IMR-90 (cell line): Measurements from ENCODE around the gene EHBP1. TPM values are rescaled to one million over a fixed set of nuclear protein-coding genes. Genes with fewer than 3 reads are reported as not detected.

Experiments used
- ATAC-seq: fragments of 200-7000 bp; cut with Tn5 transposase; 2 replicates; pipeline ENCODE4 v1.9.1; 2020; ENCODE audit warnings: low read depth, mild to moderate bottlenecking, moderate library complexity
- BruUV-seq: library from RNA; stranded (reverse); fragments of 400-500 nt; replicated peaks from 2 replicates; lab custom pipeline; 2021; lab: Mats Ljungman, UMichigan
- CTCF ChIA-PET: fragments of 300-600 bp; formaldehyde crosslinking; extraction: SDS; loops from one replicate; lab custom pipeline; 2021; ENCODE audit warnings: antibody characterized with exemption; lab: Yijun Ruan, JAX
- POLR2A ChIA-PET: fragments of 300-600 bp; sonication (Branson Sonifier 250); formaldehyde crosslinking; loops from one replicate; lab custom pipeline; 2022; ENCODE audit warnings: antibody characterized with exemption; ENCODE audit not compliant: unreplicated experiment; lab: Charles Lee
- DNase-seq: peaks from one replicate; pipeline ENCODE4 v3.0.0; 2013
- H2AFZ ChIP-seq: replicated peaks from 2 replicates; pipeline ENCODE3; 2013; ENCODE audit warnings: low read length, mild to moderate bottlenecking; ENCODE audit not compliant: poor library complexity
- H2AK5ac ChIP-seq: 2 replicates; pipeline ENCODE4 v1.6.1; 2013; ENCODE audit warnings: low read depth, low read length, inconsistent platforms
- H2AK9ac ChIP-seq: replicated peaks from 2 replicates; pipeline ENCODE3; 2013; ENCODE audit warnings: mild to moderate bottlenecking, low read depth, low read length, moderate library complexity; ENCODE audit not compliant: poor library complexity
- H2BK120ac ChIP-seq: 2 replicates; pipeline ENCODE4 v1.6.1; 2013; ENCODE audit warnings: low read depth, low read length, inconsistent platforms
- H2BK15ac ChIP-seq: 3 replicates; pipeline ENCODE4 v1.6.1; 2013; ENCODE audit warnings: low read depth, low read length, inconsistent platforms
- H2BK20ac ChIP-seq: 2 replicates; pipeline ENCODE4 v1.6.1; 2013; ENCODE audit warnings: low read depth, mild to moderate bottlenecking, inconsistent platforms, low read length, moderate library complexity
- H2BK5ac ChIP-seq: 2 replicates; pipeline ENCODE4 v1.6.1; 2013; ENCODE audit warnings: mild to moderate bottlenecking, low read depth, low read length, inconsistent platforms; ENCODE audit not compliant: poor library complexity, severe bottlenecking
- H3K14ac ChIP-seq: replicated peaks from 2 replicates; pipeline ENCODE4 v1.6.1; 2013; ENCODE audit warnings: low read depth, low read length, inconsistent platforms
- H3K18ac ChIP-seq: 2 replicates; pipeline ENCODE4 v1.6.1; 2013; ENCODE audit warnings: low read depth, low read length, control low read depth
- H3K23ac ChIP-seq: 2 replicates; pipeline ENCODE4 v1.6.1; 2013; ENCODE audit warnings: low read depth, low read length, inconsistent platforms
- H3K27ac ChIP-seq: 2 replicates; pipeline ENCODE4 v1.5.1; 2013; ENCODE audit warnings: mild to moderate bottlenecking, control low read depth, low read length; ENCODE audit not compliant: insufficient read depth
- H3K27me3 ChIP-seq: 2 replicates; pipeline ENCODE4 v1.6.1; 2013; ENCODE audit warnings: low read length; ENCODE audit not compliant: control insufficient read depth, insufficient read depth
- H3K36me3 ChIP-seq: 2 replicates; pipeline ENCODE4 v1.6.1; 2013; ENCODE audit warnings: low read length, mixed read lengths; ENCODE audit not compliant: control insufficient read depth, insufficient read depth
- H3K4ac ChIP-seq: 2 replicates; pipeline ENCODE4 v1.6.1; 2013; ENCODE audit warnings: low read depth, low read length, inconsistent platforms
- H3K4me1 ChIP-seq: 2 replicates; pipeline ENCODE4 v1.6.1; 2013; ENCODE audit warnings: low read length, mixed read lengths; ENCODE audit not compliant: control insufficient read depth, insufficient read depth
- H3K4me2 ChIP-seq: 2 replicates; pipeline ENCODE4 v1.6.1; 2013; ENCODE audit warnings: low read depth, mild to moderate bottlenecking, control low read depth, low read length, moderate library complexity
- H3K4me3 ChIP-seq: 2 replicates; pipeline ENCODE4 v1.5.1; 2013; ENCODE audit warnings: low read depth, mild to moderate bottlenecking, control low read depth, low read length, moderate library complexity; ENCODE audit not compliant: insufficient read depth
- H3K56ac ChIP-seq: 2 replicates; pipeline ENCODE4 v1.6.1; 2013; ENCODE audit warnings: low read length, inconsistent platforms; ENCODE audit not compliant: insufficient read depth; ENCODE audit errors: extremely low read depth
- H3K79me1 ChIP-seq, 2 experiments: 2 replicates each; pipeline ENCODE4 v1.6.1; 2013; ENCODE audit warnings: low read length in 2 of 2, inconsistent platforms in 1 of 2, low read depth in 1 of 2
- H3K9ac ChIP-seq: 2 replicates; pipeline ENCODE4 v1.6.1; 2013; ENCODE audit warnings: low read depth, low read length, control low read depth
- H3K9me1 ChIP-seq: 2 replicates; pipeline ENCODE4 v1.6.1; 2013; ENCODE audit warnings: low read length, inconsistent platforms; ENCODE audit not compliant: insufficient read depth
- H3K9me3 ChIP-seq: 2 replicates; pipeline ENCODE4 v1.6.1; 2013; ENCODE audit warnings: low read length; ENCODE audit not compliant: control insufficient read depth, insufficient read depth
- H4K20me1 ChIP-seq: 2 replicates; pipeline ENCODE4 v1.6.1; 2013; ENCODE audit warnings: low read length, inconsistent platforms; ENCODE audit not compliant: insufficient read depth
- H4K5ac ChIP-seq: 2 replicates; pipeline ENCODE4 v1.6.1; 2013; ENCODE audit warnings: mild to moderate bottlenecking, low read depth, low read length, control low read depth
- H4K8ac ChIP-seq, 2 experiments: 2 replicates each; pipeline ENCODE4 v1.6.1; 2013; ENCODE audit warnings: low read depth in 2 of 2, low read length in 2 of 2, control low read depth in 1 of 2, inconsistent platforms in 1 of 2
- H4K91ac ChIP-seq: 2 replicates; pipeline ENCODE4 v1.6.1; 2013; ENCODE audit warnings: low read depth, low read length, inconsistent platforms; ENCODE audit not compliant: insufficient read depth
- BHLHE40 ChIP-seq: fragments of 150-350 bp; IDR thresholded peaks from 2 replicates; pipeline ENCODE4 v1.6.1; 2016; ENCODE audit warnings: mild to moderate bottlenecking, low read depth, low read length
- CEBPB ChIP-seq: IDR thresholded peaks from 2 replicates; pipeline ENCODE4 v1.6.1; 2012; ENCODE audit warnings: low read depth, low read length, improper control_type of control experiment
- ELK1 ChIP-seq: fragments of 150-350 bp; IDR thresholded peaks from 2 replicates; pipeline ENCODE4 v1.6.1; 2016; ENCODE audit warnings: low read depth, mild to moderate bottlenecking, low read length, moderate library complexity, borderline replicate concordance
- FOS ChIP-seq: fragments of 150-350 bp; IDR thresholded peaks from 2 replicates; pipeline ENCODE4 v1.6.1; 2016; ENCODE audit warnings: low read depth, low read length
- MAFK ChIP-seq: IDR thresholded peaks from 2 replicates; pipeline ENCODE4 v1.6.1; 2012; ENCODE audit warnings: low read depth, low read length, improper control_type of control experiment
- MXI1 ChIP-seq: IDR thresholded peaks from 2 replicates; pipeline ENCODE4 v1.6.1; 2012; ENCODE audit warnings: low read depth, mild to moderate bottlenecking, low read length, moderate library complexity, borderline replicate concordance
- NFE2L2 ChIP-seq: fragments of 150-350 bp; IDR thresholded peaks from 2 replicates; pipeline ENCODE4 v1.6.1; 2016; ENCODE audit warnings: low read depth, mild to moderate bottlenecking, low read length
- POLR2A ChIP-seq: IDR thresholded peaks from 2 replicates; pipeline ENCODE4 v1.6.1; 2012; ENCODE audit warnings: mild to moderate bottlenecking, low read depth, low read length
- RAD21 ChIP-seq: IDR thresholded peaks from 2 replicates; pipeline ENCODE4 v1.6.1; 2012; ENCODE audit warnings: low read length, improper control_type of control experiment
- RCOR1 ChIP-seq: IDR thresholded peaks from 2 replicates; pipeline ENCODE4 v1.6.1; 2012; ENCODE audit warnings: mild to moderate bottlenecking, low read length, improper control_type of control experiment; ENCODE audit not compliant: insufficient replicate concordance
- SMC3 ChIP-seq: fragments of 150-350 bp; IDR thresholded peaks from 2 replicates; pipeline ENCODE4 v1.6.1; 2016; ENCODE audit warnings: low read depth, mild to moderate bottlenecking, antibody characterized with exemption, low read length, moderate library complexity
- USF2 ChIP-seq: fragments of 150-350 bp; IDR thresholded peaks from 2 replicates; pipeline ENCODE4 v1.6.1; 2017; ENCODE audit warnings: mild to moderate bottlenecking, antibody characterized with exemption, low read length, low read depth
- dilution Hi-C: fragments of 300-500 bp; cut with HindIII; formaldehyde crosslinking; loops from one replicate; pipeline ENCODE4 v1.14.3; 2018; ENCODE audit warnings: low sequenced_read_pairs; ENCODE audit not compliant: unreplicated experiment
- in situ Hi-C: fragments of 300-500 bp; cut with MboI; formaldehyde crosslinking; loops from 3 replicates; pipeline ENCODE4 v1.14.3; 2019; ENCODE audit warnings: low sequenced_read_pairs, inconsistent platforms, mixed read lengths
- intact Hi-C: fragments of 100-400 bp; cut with micrococcal nuclease; formaldehyde crosslinking; loops from 2 replicates; pipeline ENCODE4 v1.10.0; 2022
- polyA plus RNA-seq, 3 experiments: library from polyadenylated mRNA; depleted of rRNA; stranded (reverse); fragments of >200 nt; gene quantifications; 2 replicates each; pipeline ENCODE4 v1.2.3, GENCODE V29; 2012; ENCODE audit warnings: low replicate concordance in 1 of 3
- total RNA-seq: library from RNA; depleted of rRNA; stranded (reverse); fragments of >200 nt; gene quantifications from 2 replicates; pipeline ENCODE4 v1.2.3, GENCODE V29; 2012
- TF ChIP-seq, protein P1 (sequence below): conservative IDR thresholded peaks from 2 replicates; pipeline ENCODE4 v1.5.1; 2012; ENCODE audit warnings: mild to moderate bottlenecking, low read depth, low read length, improper control_type of control experiment

EHBP1 gene
- total and polyA plus RNA-seq, 2 of the 4 experiments (the other 2 are of a cell fraction) = 28.3 to 44.4 TPM

- H3K4me3 ChIP-seq = no peak overlapping the region
- no peak overlapping the region for H3K9ac ChIP-seq
- no peak overlapping the region for H3K27ac ChIP-seq
- BruUV-seq = no TSS peak
- no peak overlapping the region for H2AFZ ChIP-seq
- no peaks in the 10 kb centered on the region for H4K20me1 ChIP-seq
- no peak overlapping the region for H3K56ac ChIP-seq
- no peak overlapping the region for H3K18ac ChIP-seq
- no peak overlapping the region for H2BK120ac ChIP-seq
- no peak overlapping the region for H4K5ac ChIP-seq
- no peaks in the 10 kb centered on the region for H3K36me3 ChIP-seq
- intact Hi-C loops (no loop called here), in situ Hi-C loops (no loop called here), dilution Hi-C loops (no loop called here)
- H2BK5ac ChIP-seq = no peak overlapping the region
- H2AK9ac ChIP-seq = no peak overlapping the region
- no peak overlapping the region for H4K91ac ChIP-seq
- no peak overlapping the region for H3K4me2 ChIP-seq
- no peaks in the 10 kb centered on the region for H3K9me3 ChIP-seq
- peaks cover 0 to 7% of the 10 kb centered on the region in 2 experiments; a peak in 2 of 4 replicates for H3K79me1 ChIP-seq
- H2BK20ac ChIP-seq = no peak overlapping the region
- H4K8ac ChIP-seq = no peak overlapping the region
- no peak overlapping the region for H2BK15ac ChIP-seq
- TF ChIP-seq RAD21 (no peak), RCOR1 (no peak), CEBPB (no peak), USF2 (no peak), MXI1 (no peak), ELK1 (no peak), NFE2L2 (no peak), POLR2A (no peak), BHLHE40 (no peak), FOS (no peak), SMC3 (no peak), MAFK (no peak)
- TF ChIP-seq, protein P1, sequence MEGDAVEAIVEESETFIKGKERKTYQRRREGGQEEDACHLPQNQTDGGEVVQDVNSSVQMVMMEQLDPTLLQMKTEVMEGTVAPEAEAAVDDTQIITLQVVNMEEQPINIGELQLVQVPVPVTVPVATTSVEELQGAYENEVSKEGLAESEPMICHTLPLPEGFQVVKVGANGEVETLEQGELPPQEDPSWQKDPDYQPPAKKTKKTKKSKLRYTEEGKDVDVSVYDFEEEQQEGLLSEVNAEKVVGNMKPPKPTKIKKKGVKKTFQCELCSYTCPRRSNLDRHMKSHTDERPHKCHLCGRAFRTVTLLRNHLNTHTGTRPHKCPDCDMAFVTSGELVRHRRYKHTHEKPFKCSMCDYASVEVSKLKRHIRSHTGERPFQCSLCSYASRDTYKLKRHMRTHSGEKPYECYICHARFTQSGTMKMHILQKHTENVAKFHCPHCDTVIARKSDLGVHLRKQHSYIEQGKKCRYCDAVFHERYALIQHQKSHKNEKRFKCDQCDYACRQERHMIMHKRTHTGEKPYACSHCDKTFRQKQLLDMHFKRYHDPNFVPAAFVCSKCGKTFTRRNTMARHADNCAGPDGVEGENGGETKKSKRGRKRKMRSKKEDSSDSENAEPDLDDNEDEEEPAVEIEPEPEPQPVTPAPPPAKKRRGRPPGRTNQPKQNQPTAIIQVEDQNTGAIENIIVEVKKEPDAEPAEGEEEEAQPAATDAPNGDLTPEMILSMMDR = no peak
- H3K4me1 ChIP-seq = no peaks in the 10 kb centered on the region
- H3K4ac ChIP-seq = no peak overlapping the region
- H3K9me1 ChIP-seq = no peaks in the 10 kb centered on the region
- H3K27me3 ChIP-seq = no peaks in the 10 kb centered on the region
- ChIA-PET CTCF (no interaction called here), POLR2A (no interaction called here)
- H3K14ac ChIP-seq = no peak overlapping the region
- no peak for DNase-seq
- no peak overlapping the region for H2AK5ac ChIP-seq
- H3K23ac ChIP-seq = no peak overlapping the region
- ATAC-seq = no peak
These were observed 207.8 kb downstream of the EHBP1 start for GRCh38 chr2:62913311-62913710.
